SK-N-MC (cell line): ENCODE data around the gene CDIP1.
A peak's percentile ranks its signal among the peaks of the same experiment; 100 is the strongest.

Experiments used
- DNase-seq: peaks from one replicate; pipeline ENCODE4 v3.0.0-alpha.2; 2011; ENCODE audit warnings: low read depth, low spot score
- H3K27ac ChIP-seq: fragments of 200-600 bp; sonication (generic); 2 replicates; pipeline ENCODE4 v1.5.1; 2016; ENCODE audit warnings: mixed run types
- H3K36me3 ChIP-seq: fragments of 200-600 bp; sonication (generic); 2 replicates; pipeline ENCODE4 v1.6.1; 2017; ENCODE audit warnings: antibody characterized with exemption, low read length, mixed read lengths; ENCODE audit not compliant: insufficient read depth
- H3K4me3 ChIP-seq: fragments of 200-600 bp; sonication (generic); 2 replicates; pipeline ENCODE4 v1.5.1; 2016
- H3K9ac ChIP-seq: fragments of 200-600 bp; sonication (generic); 2 replicates; pipeline ENCODE4 v1.8.0; 2017; ENCODE audit warnings: mixed run types, mixed read lengths; ENCODE audit not compliant: insufficient read length
- H3K9me3 ChIP-seq: fragments of 200-600 bp; sonication (generic); 2 replicates; pipeline ENCODE4 v1.6.1; 2017; ENCODE audit warnings: low read depth, mild to moderate bottlenecking, antibody characterized with exemption, low read length, moderate library complexity, mixed read lengths
- EZH2 ChIP-seq: fragments of 200-600 bp; sonication (generic); IDR thresholded peaks from one replicate; pipeline ENCODE4 v1.6.1; 2017; ENCODE audit warnings: antibody characterized with exemption
- FOXP2 ChIP-seq: optimal IDR thresholded peaks from 2 replicates; pipeline ENCODE3; 2011; ENCODE audit warnings: mild to moderate bottlenecking, moderate library complexity; ENCODE audit not compliant: insufficient read depth; ENCODE audit errors: extremely low read length, control extremely low read depth
- POLR2AphosphoS5 ChIP-seq: IDR thresholded peaks from 2 replicates; pipeline ENCODE4 v1.6.1; 2012; ENCODE audit warnings: mild to moderate bottlenecking, low read depth, low read length, borderline replicate concordance

CDIP1 gene

GRCh38 chr16:4477966-4478365 is 60.6 kb downstream of the CDIP1 start:
- no peaks in the 10 kb centered on the region for H3K9me3 ChIP-seq
- DNase-seq = no peak
- TF ChIP-seq FOXP2 = no peak
- no peak for TF ChIP-seq EZH2
- H3K4me3 ChIP-seq = peak overlapping the region; percentile 92
- H3K9ac ChIP-seq = no peak overlapping the region
- no peaks in the 10 kb centered on the region for H3K36me3 ChIP-seq
- H3K27ac ChIP-seq = no peak overlapping the region; the same call in 1 of the 2 replicates

- TF ChIP-seq POLR2AphosphoS5 (peak; percentile 91), EZH2 (no peak)
- peak within 1 kb of the TSS; percentile 79 for H3K9ac ChIP-seq
- DNase-seq = peak; percentile 53
- peak within 1 kb of the TSS; percentile 85; the same call in 1 of the 2 replicates for H3K27ac ChIP-seq
- no peaks in the 10 kb centered on the region for H3K9me3 ChIP-seq
- peak within 1 kb of the TSS; percentile 92 for H3K4me3 ChIP-seq
- H3K36me3 ChIP-seq = no peaks in the 10 kb centered on the region
These were observed 62.4 kb downstream of the CDIP1 start, which contains the start of gene HMOX2 for GRCh38 chr16:4475880-4476788. Gene HMOX2 (plus strand): TSS chr16:4476398. CDS start chr16:4505525, 29,127 bp downstream.

- no peaks in the 10 kb centered on the region for H3K36me3 ChIP-seq
- TF ChIP-seq FOXP2 (no peak), POLR2AphosphoS5 (peak; percentile 26; the same call in 1 of the 2 replicates)
- H3K9ac ChIP-seq = peak within 1 kb of the TSS; percentile 84
- H3K4me3 ChIP-seq = peak within 1 kb of the TSS; percentile 77
- no peaks in the 10 kb centered on the region for H3K9me3 ChIP-seq
- DNase-seq = peak; percentile 52
- H3K27ac ChIP-seq = peak within 1 kb of the TSS; percentile 85
These were observed 64.2 kb downstream of the CDIP1 start, which contains the start of gene NMRAL1 for GRCh38 chr16:4474192-4474961. Gene NMRAL1 (minus strand): TSS chr16:4474625. CDS start chr16:4474132, 493 bp downstream.

- TF ChIP-seq FOXP2 = no peak
- no peak for TF ChIP-seq EZH2
- TF ChIP-seq POLR2AphosphoS5 = no peak
- H3K9ac ChIP-seq = no peak overlapping the region
- no peak for DNase-seq
- no peak overlapping the region; the same call in 1 of the 2 replicates for H3K4me3 ChIP-seq
- peaks cover 4% of the 10 kb centered on the region; the same call in 1 of the 2 replicates for H3K36me3 ChIP-seq
- no peak overlapping the region for H3K27ac ChIP-seq
- no peaks in the 10 kb centered on the region for H3K9me3 ChIP-seq
These were observed 65.7 kb downstream of the CDIP1 start for GRCh38 chr16:4472880-4473279.

- Histone ChIP-seq H3K9me3 (no peaks in the 10 kb centered on the region), H3K9ac (no peak overlapping the region), H3K27ac (no peak overlapping the region), H3K4me3 (no peak overlapping the region), H3K36me3 (peaks cover 6% of the 10 kb centered on the region; the same call in 1 of the 2 replicates)
- no peak for DNase-seq
- TF ChIP-seq POLR2AphosphoS5 (no peak), EZH2 (no peak), FOXP2 (no peak)
These were observed 66.7 kb downstream of the CDIP1 start for GRCh38 chr16:4471869-4472268.

GRCh38 chr16:4468972-4469371 is 69.6 kb downstream of the CDIP1 start:
- no peak overlapping the region for H3K4me3 ChIP-seq
- no peak overlapping the region for H3K27ac ChIP-seq
- H3K9ac ChIP-seq = no peak overlapping the region
- H3K9me3 ChIP-seq = no peaks in the 10 kb centered on the region
- TF ChIP-seq EZH2 = no peak
- no peak for TF ChIP-seq FOXP2
- no peak for TF ChIP-seq POLR2AphosphoS5
- DNase-seq = no peak
- peaks cover 22% of the 10 kb centered on the region; the same call in 1 of the 2 replicates for H3K36me3 ChIP-seq

- Histone ChIP-seq H3K27ac (no peak overlapping the region), H3K36me3 (peaks cover 22% of the 10 kb centered on the region; the same call in 1 of the 2 replicates), H3K9me3 (no peaks in the 10 kb centered on the region), H3K4me3 (no peak overlapping the region), H3K9ac (no peak overlapping the region)
- no peak for TF ChIP-seq FOXP2
- TF ChIP-seq EZH2 = no peak
- TF ChIP-seq POLR2AphosphoS5 = no peak
- no peak for DNase-seq
These were observed 70.7 kb downstream of the CDIP1 start for GRCh38 chr16:4467916-4468315.
